Measurements from ENCODE around the gene TKT. TPM values are rescaled to one million over a fixed set of nuclear protein-coding genes. Genes with fewer than 3 reads are reported as not detected.

Gene TKT
- total and polyA plus RNA-seq, 8 donors: 84.9 to 385 (median 140) TPM

DNA sequence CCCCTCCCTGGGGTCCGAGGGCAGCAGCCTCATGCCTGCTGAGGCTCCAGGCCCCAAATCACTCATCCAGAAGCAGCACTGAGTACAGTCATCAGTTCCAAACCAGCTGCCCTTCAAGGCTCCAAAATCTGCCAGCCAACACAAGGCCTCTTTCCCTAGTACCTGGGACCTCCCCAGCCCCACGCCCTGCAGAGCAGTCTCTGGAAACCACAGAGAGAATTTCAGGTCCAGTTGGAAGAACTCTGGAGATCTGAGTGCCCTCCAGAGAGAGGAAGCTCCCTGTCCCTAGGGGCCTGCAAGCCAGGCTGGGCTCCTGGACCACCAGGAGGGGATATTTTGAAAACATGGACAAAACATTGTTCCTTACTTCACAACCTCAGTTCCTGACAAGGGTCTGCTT lies 26.2 kb downstream of the TKT start:
- H3K27me3 ChIP-seq: no peaks in the 10 kb centered on the region
- intact Hi-C loops (cut with DNase I; ENCODE audit: low total_unique reads): no loop called here
- peaks cover 97 to 100% (median 100%) of the 10 kb centered on the region in 4 donors for H3K36me3 ChIP-seq
- TF ChIP-seq POLR2AphosphoS5 (IDR thresholded peaks at IDR 0.05): no peak
- TF ChIP-seq, protein P1, sequence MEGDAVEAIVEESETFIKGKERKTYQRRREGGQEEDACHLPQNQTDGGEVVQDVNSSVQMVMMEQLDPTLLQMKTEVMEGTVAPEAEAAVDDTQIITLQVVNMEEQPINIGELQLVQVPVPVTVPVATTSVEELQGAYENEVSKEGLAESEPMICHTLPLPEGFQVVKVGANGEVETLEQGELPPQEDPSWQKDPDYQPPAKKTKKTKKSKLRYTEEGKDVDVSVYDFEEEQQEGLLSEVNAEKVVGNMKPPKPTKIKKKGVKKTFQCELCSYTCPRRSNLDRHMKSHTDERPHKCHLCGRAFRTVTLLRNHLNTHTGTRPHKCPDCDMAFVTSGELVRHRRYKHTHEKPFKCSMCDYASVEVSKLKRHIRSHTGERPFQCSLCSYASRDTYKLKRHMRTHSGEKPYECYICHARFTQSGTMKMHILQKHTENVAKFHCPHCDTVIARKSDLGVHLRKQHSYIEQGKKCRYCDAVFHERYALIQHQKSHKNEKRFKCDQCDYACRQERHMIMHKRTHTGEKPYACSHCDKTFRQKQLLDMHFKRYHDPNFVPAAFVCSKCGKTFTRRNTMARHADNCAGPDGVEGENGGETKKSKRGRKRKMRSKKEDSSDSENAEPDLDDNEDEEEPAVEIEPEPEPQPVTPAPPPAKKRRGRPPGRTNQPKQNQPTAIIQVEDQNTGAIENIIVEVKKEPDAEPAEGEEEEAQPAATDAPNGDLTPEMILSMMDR (IDR thresholded peaks at IDR 0.05): no peak
- TF ChIP-seq EP300 (IDR thresholded peaks at IDR 0.05): no peak
- H3K9me3 ChIP-seq: no peaks in the 10 kb centered on the region
- no peaks in the 10 kb centered on the region for H3K4me1 ChIP-seq
- H3K4me3 ChIP-seq: no peak overlapping the region
- DNase-seq: no peak
- 96 to 100% (median 98%) methylated on average over 1 to 2 of the region's 2 CpGs for WGBS, 5 donors
- no peak overlapping the region for H3K27ac ChIP-seq

DNA sequence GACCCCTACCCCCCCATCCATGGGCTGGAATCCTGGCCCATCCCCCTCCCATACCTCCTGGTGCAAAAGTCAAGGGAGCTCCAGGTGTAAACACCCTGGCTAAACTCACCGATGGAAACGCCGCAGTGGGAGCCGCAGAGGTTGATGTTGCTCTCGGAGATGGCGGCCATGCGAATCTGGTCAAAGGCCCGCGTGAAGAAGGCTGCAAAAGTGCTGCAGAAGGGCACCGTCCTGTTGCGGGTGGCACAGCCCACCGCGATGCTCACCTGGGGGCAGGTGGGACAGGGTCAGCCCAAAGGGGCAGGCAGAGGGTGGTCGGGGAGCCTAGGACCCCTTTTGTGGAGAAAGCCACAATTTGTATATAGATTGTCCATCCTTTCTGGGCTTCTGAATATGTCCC lies 26.7 kb downstream of the TKT start:
- DNase-seq: no peak
- intact Hi-C loops (cut with DNase I; ENCODE audit: low total_unique reads): no loop called here
- Histone ChIP-seq H3K36me3 (peaks cover 97 to 100% (median 100%) of the 10 kb centered on the region in 4 donors), H3K4me1 (no peaks in the 10 kb centered on the region), H3K9me3 (no peaks in the 10 kb centered on the region), H3K4me3 (no peak overlapping the region), H3K27ac (no peak overlapping the region), H3K27me3 (no peaks in the 10 kb centered on the region)
- WGBS, 5 donors: 95 to 99% (median 97%) methylated on average over 14 of the region's 14 CpGs
- TF ChIP-seq POLR2AphosphoS5 (IDR thresholded peaks at IDR 0.05): no peak

DNA sequence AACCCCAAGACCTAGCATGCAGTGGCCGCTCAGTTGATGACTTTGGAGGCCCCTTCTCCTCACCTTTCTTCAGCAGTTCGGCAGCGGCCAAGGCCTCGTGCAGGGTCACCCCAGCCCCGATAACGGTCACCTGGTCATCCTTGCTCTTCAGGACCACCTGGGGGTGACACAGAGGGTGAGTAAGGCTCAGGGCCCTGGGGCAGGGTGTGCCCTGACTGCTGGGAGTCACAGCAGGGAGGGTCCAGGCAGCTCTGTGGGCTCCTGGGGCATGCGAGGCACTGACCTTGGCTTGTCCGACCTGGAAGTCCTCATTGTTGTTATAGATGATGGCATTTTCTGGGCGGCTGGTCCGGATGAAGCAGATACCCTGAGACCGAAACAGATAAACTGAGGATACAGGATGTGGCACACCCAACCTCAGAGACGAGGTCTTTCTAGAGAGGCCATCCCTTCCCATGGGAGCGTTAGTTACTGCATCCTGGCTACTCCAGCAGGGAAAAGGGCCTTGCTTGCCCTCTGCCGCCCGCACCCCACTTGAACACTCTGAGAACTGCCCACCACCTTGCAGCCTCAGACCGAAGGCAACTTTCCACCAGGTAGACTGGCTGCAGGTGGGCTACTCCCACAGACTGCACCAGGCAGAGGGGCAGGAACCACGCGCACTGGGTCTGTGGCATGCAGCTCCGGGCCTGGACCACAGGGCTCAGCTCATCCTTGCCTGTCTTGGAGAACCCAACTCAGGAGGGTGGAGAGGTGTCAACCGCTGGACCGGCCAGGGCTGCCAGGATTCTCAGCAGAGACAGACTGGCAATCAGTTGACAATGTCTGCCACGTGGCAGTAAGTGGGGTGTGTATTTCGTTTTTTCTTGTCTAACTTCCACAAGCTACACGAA lies 27.6 kb downstream of the TKT start:
- no peaks in the 10 kb centered on the region for H3K27me3 ChIP-seq
- intact Hi-C loops (cut with DNase I; ENCODE audit: low total_unique reads): no loop called here
- no peak for DNase-seq
- TF ChIP-seq POLR2A (IDR thresholded peaks at IDR 0.05) (no peak), EP300 (IDR thresholded peaks at IDR 0.05) (no peak), POLR2AphosphoS5 (IDR thresholded peaks at IDR 0.05) (no peak)
- TF ChIP-seq, protein P1 (IDR thresholded peaks at IDR 0.05): no peak
- no peak overlapping the region for H3K27ac ChIP-seq
- H3K4me1 ChIP-seq: no peaks in the 10 kb centered on the region
- peaks cover 96 to 100% (median 100%) of the 10 kb centered on the region in 4 donors for H3K36me3 ChIP-seq
- no peak overlapping the region for H3K4me3 ChIP-seq
- WGBS, 5 donors: 88 to 90% (median 89%) methylated on average over 22 to 24 of the region's 24 CpGs
- no peaks in the 10 kb centered on the region for H3K9me3 ChIP-seq

DNA sequence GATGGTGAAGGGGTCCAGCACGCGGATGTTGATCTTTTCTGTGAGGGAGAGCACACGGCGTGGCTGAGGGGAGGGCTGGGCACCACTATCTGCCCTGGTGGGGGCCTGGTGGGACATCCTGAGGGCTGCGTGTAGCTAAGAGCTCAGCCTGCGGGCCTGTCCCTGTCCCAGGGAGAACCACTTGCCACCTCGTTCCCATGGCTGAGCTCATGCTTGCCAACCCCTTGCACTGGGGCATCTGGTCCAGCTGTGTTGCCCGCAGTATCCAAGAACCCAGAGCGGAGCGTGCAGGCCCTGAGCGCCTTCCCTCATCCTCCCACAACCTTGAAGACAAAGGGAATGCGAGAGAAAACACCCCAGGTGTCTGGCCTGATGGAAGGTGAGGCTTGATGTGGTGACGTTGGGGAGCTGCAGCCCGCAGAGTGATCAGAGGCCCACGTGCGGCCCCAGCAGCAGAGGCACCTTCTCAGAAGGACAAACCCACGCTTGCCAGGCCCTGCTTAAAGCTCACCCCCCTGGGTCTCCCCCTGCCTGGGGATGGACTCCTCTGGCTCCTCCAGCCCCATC lies 28.9 kb downstream of the TKT start:
- H3K27ac ChIP-seq: no peak overlapping the region
- no peaks in the 10 kb centered on the region for H3K4me1 ChIP-seq
- 90 to 97% (median 93%) methylated on average over 15 to 17 of the region's 17 CpGs for WGBS, 5 donors
- no peak for DNase-seq
- H3K9me3 ChIP-seq: no peaks in the 10 kb centered on the region
- H3K4me3 ChIP-seq: no peak overlapping the region
- H3K36me3 ChIP-seq: peaks cover 86 to 100% (median 96%) of the 10 kb centered on the region in 4 donors
- TF ChIP-seq POLR2AphosphoS5 (IDR thresholded peaks at IDR 0.05): no peak
- no peak for TF ChIP-seq POLR2A (IDR thresholded peaks at IDR 0.05)
- TF ChIP-seq EP300 (IDR thresholded peaks at IDR 0.05): no peak
- TF ChIP-seq, protein P1 (IDR thresholded peaks at IDR 0.05): no peak
- intact Hi-C loops (cut with DNase I; ENCODE audit: low total_unique reads): no loop called here
- no peaks in the 10 kb centered on the region for H3K27me3 ChIP-seq

Measured in stomach (tissue), 9 donors.